ENCODE measurements around the gene PCDHA4.
"Not testable (repeated sequence)": the region's sequence is repeated elsewhere in the genome, so short reads cannot be mapped to it uniquely, and the experiment has no call there.

Gene PCDHA4

GRCh38 chr5:140827704-140828361 is 21.0 kb downstream of the PCDHA4 start, which contains the start of gene PCDHA6 (continued):
- no peak for TF ChIP-seq CSRNP3 (CRISPR knock-in tag; IDR thresholded peaks at IDR 0.05)

- no peak for ATAC-seq
- TF ChIP-seq ZNF8 (CRISPR knock-in tag; IDR thresholded peaks at IDR 0.05) (no peak), ARNTL (CRISPR knock-in tag; IDR thresholded peaks at IDR 0.05; ENCODE audit: borderline replicate concordance, low read depth) (no peak), ZFP3 (CRISPR knock-in tag; IDR thresholded peaks at IDR 0.05) (no peak), PATZ1 (CRISPR knock-in tag; IDR thresholded peaks at IDR 0.05; ENCODE audit: borderline replicate concordance) (no peak), ESRRG (CRISPR knock-in tag; IDR thresholded peaks at IDR 0.05) (no peak), ZFP30 (CRISPR knock-in tag; IDR thresholded peaks at IDR 0.05) (no peak), ZNF70 (CRISPR knock-in tag; IDR thresholded peaks at IDR 0.05) (no peak), TCF4 (CRISPR knock-in tag; IDR thresholded peaks at IDR 0.05; ENCODE audit: borderline replicate concordance) (no peak), CREB5 (CRISPR knock-in tag; IDR thresholded peaks at IDR 0.05; ENCODE audit: low read depth) (no peak)
These were observed 21.5 kb downstream of the PCDHA4 start for GRCh38 chr5:140828362-140828737.

GRCh38 chr5:140829511-140830501 is 22.9 kb downstream of the PCDHA4 start:
- not testable (repeated sequence) for ATAC-seq

- TF ChIP-seq ZNF8 (CRISPR knock-in tag; IDR thresholded peaks at IDR 0.05) (no peak), ZC3H10 (CRISPR knock-in tag; IDR thresholded peaks at IDR 0.05) (no peak), TCF4 (CRISPR knock-in tag; IDR thresholded peaks at IDR 0.05; ENCODE audit: borderline replicate concordance) (no peak), ESRRG (CRISPR knock-in tag; IDR thresholded peaks at IDR 0.05) (no peak), BACH2 (CRISPR knock-in tag; IDR thresholded peaks at IDR 0.05; ENCODE audit: borderline replicate concordance) (no peak), TOX (CRISPR knock-in tag; IDR thresholded peaks at IDR 0.05; ENCODE audit: borderline replicate concordance) (no peak), ZNF565 (CRISPR knock-in tag; conservative IDR thresholded peaks at IDR 0.05; ENCODE audit: low read depth) (no peak), TSHZ2 (CRISPR knock-in tag; IDR thresholded peaks at IDR 0.05) (no peak), ZNF70 (CRISPR knock-in tag; IDR thresholded peaks at IDR 0.05) (no peak), OSR1 (CRISPR knock-in tag; IDR thresholded peaks at IDR 0.05) (no peak), PPARA (CRISPR knock-in tag; IDR thresholded peaks at IDR 0.05; ENCODE audit: borderline replicate concordance) (no peak), SNAI2 (CRISPR knock-in tag; IDR thresholded peaks at IDR 0.05) (no peak), POU6F1 (CRISPR knock-in tag; IDR thresholded peaks at IDR 0.05; ENCODE audit: borderline replicate concordance, low read depth) (no peak), RARB (CRISPR knock-in tag; IDR thresholded peaks at IDR 0.05) (no peak), ZFP30 (CRISPR knock-in tag; IDR thresholded peaks at IDR 0.05) (no peak), ZFP3 (CRISPR knock-in tag; IDR thresholded peaks at IDR 0.05) (no peak), CSRNP3 (CRISPR knock-in tag; IDR thresholded peaks at IDR 0.05) (no peak)
- ATAC-seq, result no peak
These were observed 27.1 kb downstream of the PCDHA4 start, which contains the start of gene PCDHA7 for GRCh38 chr5:140833993-140834392. Gene PCDHA7 (plus strand): TSS chr5:140834269. CDS start chr5:140834384, 115 bp downstream.

GRCh38 chr5:140834439-140835008 is 27.7 kb downstream of the PCDHA4 start:
- not testable (repeated sequence) for ATAC-seq
